HS-27A (cell line): ENCODE results near the gene CDH18.

Source experiments
- DNase-seq: peaks from one replicate; pipeline ENCODE4 v3.0.0-alpha.2; 2012; ENCODE audit warnings: low read depth, missing footprints

CDH18 gene

DNA sequence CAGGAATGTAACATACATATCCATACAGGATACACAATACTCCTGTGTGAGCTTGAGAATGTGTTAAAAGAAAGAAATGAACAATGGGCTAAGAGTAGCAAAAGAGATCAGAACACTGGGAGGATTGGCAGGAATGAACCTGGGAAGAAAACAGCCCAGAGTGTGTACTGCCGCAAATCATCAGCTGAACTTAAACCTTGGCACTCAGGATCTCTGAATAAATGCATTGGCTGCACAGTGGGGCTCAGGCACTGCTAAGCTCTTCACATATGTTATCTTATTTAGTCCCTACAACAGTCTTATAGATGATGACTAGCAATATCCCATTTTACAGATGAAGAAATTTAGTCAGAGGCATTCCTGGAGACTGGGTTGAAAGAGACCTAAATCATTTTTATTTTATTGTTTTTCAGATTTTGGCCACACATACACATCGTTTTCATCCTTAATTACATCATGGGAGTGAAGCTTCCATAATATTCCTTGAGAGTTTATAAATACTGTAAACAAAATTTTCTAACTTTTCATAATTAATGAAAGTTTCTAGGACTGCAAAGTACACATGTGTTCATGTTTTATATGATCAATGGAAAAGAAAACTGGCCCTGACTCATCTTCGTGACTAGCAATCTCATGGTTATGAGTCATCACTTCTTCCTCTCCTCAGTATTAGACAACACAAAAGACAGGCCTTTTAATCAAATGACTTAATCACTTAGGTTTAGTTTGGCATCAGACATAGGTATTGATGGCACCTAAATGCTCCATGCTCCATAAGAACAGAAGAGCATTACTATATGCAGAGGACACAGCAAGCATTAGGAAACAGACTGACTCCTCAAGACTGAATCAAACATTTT is 59.2 kb downstream of the CDH18 start:
- peak; percentile 72 for DNase-seq

GRCh38 chr5:19927919-19928318 is 60.1 kb downstream of the CDH18 start:
- no peak for DNase-seq

- DNase-seq = no peak
Observed at GRCh38 chr5:19927170-19927569, 60.8 kb downstream of the CDH18 start.

- no peak for DNase-seq
Observed at GRCh38 chr5:19923742-19924141, 64.3 kb downstream of the CDH18 start.

DNA sequence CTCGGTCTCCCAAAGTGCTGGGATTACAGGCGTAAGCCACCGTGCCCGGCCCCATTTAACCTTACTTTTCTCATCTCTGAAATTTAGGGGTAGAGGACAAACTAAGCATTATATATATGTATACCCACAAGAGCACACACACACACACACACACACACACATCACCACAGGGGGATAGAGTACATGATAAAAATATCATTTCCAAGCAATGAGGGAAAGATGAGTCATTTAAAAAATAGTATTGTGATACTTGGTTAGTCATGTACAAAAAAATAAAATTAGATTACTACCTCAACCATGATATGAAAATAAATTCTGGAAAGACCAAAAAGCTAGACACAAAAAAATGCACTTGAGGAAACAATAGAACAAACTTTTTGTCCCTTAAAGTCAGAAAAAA is 67.2 kb downstream of the CDH18 start:
- DNase-seq = no peak

GRCh38 chr5:19918780-19919179 is 69.2 kb downstream of the CDH18 start:
- DNase-seq = peak; percentile 39

- DNase-seq = no peak
Observed at GRCh38 chr5:19917588-19918122, 70.3 kb downstream of the CDH18 start.

GRCh38 chr5:19910136-19910535 is 77.9 kb downstream of the CDH18 start:
- no peak for DNase-seq

GRCh38 chr5:19904766-19905165 is 83.2 kb downstream of the CDH18 start:
- DNase-seq = no peak

- DNase-seq = no peak
Observed at GRCh38 chr5:19903611-19904010, 84.4 kb downstream of the CDH18 start.

DNA sequence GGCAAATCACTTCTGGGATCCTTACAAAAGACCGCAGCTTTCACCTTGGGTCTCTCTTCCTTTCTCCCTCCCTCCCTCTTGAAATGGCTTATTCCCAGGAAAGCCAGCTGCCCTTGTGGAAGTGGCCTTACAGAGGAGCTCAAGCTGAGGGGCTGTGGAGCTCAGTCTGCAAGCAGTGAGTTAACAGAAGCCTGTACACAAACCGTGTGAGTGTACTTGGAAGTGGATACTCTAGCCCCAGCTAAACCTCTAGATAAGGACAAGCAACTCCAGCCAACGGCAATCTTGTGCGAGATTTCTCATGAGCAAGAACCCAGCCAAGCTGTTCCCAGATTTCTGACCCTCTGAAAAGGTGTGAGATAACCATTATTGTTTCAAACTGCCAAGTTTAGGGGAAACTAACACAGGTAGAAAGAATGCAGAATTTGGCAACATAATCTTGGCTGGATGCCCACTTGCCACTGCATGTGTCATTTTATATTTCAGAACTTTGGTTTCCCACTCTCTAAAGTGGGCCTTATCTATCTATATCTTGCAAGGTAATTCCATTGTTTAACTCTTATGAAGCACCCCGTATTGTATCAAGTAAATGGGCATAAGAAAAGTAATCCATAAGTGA is 85.6 kb downstream of the CDH18 start:
- no peak for DNase-seq

- no peak for DNase-seq
Observed at GRCh38 chr5:19900269-19900668, 87.7 kb downstream of the CDH18 start.

DNA sequence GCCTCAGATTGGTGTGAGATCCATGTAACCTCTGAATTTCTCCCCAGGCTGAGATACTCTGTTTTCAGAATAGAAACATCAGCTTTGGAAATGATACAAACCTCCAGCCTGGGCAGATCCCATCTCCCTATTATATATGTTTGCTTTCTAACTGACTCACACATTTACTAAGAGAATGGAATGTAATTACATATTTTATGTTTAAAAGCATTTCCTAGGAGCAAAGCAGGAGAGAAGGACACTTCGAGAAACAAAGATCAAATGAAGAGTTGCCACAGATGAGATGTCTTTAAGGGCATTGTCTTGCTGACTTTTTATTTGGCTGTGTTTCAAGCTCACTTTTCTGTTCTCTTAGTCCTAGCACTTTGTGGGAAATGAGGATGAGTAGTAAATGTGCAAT is 96.3 kb downstream of the CDH18 start:
- peak; percentile 56 for DNase-seq

DNA sequence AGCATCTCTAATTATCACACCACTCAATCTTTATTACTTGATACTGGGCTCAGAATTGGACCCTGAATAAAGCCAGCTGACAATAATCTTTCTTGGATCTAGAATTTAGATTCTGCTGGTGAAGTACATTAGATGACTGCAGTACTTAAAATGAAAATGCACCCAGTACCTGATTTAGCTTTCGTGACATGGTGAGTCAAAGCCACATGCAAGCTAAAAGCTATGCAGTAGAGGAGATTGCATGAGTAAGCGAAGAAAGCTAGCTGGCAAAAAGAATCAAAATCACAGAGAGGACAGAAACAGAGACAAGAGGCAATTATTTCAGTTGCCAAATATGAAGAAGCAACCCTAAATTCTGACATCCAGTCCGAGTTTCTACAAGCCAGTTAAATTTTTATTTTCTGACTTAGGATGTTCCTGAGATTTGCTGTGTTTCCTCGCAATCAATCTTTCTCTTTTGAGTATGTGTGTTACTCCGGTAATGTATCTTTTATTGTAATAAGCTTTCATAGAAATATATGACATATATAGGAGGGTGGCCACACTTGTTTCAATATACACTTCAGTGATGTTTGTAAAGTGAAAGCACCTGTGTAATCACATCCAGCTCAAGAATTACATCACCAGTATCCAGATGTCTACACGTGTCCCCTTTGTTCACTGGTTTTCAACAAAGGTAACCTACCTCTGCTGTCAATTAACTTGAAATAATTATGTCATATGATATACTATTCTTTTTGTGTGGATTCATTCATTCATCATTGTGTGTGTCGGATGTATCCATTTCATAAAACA is 101.7 kb downstream of the CDH18 start:
- peak; percentile 41 for DNase-seq

DNA sequence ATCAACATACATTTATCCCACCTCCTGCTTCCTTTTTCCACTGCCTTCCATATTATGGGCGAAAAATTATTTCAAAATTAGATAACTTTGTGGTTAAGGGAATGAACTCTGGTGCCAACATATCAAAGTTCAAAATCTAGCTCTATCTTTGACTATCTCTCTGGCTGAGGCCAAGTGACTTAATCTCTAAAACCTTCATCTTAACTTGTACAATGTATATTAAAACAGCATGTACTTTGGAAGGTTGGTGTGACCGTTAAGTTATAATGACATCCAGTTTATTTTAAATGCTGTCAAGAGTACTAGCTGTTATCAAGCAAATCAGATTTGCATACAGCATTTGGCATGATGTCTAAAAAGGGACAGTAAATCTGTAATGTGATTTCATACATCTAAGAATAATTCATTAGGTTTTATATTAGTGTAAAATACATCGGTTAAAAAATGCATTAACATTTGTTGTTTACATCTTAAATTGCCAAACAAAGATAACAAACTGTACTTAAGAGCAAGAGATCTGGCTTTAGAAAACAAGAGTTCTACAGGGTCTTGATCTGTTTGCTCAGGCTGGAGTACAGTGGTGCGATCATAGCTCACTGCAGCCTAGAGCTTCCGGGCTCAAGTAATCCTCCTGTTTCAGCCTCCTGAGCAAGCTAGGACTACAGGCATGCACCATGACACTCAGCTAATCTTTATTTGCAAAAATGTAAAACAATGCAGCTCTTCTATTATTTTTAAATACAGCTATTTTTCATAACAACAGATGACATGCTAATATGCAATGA is 102.8 kb downstream of the CDH18 start:
- no peak for DNase-seq

- no peak for DNase-seq
Observed at GRCh38 chr5:19880859-19881436, 107.1 kb downstream of the CDH18 start.

GRCh38 chr5:19880458-19880857 is 107.5 kb downstream of the CDH18 start:
- no peak for DNase-seq

DNA sequence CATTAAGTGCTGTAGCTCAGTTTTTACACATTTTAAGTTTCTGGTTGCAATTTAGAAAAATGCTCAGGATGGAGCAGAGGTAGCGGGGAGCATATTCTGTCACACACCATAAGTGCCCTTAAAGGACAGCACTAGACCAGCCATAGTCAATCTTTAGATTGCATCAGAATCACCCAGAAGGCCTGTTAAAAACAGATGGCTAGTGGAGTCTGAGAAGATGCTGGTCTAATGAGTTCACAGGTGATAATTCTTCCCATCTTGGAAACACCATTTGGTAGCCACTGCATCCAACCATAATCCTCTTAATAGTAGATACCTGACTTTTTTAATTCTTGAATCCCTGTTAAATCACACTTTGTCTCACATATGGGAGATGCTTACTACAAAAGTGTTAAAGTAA is 113.2 kb downstream of the CDH18 start:
- no peak for DNase-seq

DNA sequence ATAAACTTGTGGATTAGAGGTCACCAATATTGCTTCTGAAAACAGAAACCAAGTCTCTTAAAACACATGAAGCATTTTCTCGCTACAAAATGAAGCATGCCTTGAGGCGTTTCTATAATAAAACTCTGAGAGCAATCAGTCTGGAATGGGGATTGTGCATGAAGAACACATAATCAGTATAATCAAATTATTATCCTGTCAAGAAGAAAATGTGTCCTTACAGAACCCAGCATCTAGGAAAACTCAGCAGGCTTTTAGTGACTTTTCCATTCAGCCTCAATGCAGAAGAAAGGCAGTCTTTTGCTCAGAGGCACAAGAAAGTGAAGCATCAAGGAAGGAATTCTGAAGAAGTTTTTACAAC is 121.9 kb downstream of the CDH18 start:
- DNase-seq = no peak

GRCh38 chr5:19865336-19866089 is 122.5 kb downstream of the CDH18 start:
- no peak for DNase-seq

DNA sequence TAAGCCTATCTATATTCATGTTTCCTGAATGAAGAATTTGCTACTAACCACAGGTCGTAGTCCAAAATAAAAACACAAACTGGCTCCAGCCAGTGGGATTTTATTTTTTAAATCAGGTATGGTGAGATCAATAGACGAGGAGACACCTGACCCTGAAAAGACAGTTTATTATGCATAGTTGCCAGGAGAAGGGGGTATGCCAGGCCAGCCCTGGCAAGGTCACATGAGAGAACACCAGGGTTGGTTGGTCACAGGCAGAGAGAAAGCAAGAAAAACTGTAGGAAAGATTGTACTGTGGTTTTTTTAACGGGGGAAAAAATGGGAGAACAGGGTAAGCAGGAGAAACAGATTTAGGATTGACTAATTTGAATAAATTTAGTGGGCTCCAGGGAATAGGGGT is 125.3 kb downstream of the CDH18 start:
- no peak for DNase-seq
